ENCODE results near the gene SPCS3.
A peak's percentile ranks its signal among the peaks of the same experiment; 100 is the strongest.

Gene SPCS3

DNA sequence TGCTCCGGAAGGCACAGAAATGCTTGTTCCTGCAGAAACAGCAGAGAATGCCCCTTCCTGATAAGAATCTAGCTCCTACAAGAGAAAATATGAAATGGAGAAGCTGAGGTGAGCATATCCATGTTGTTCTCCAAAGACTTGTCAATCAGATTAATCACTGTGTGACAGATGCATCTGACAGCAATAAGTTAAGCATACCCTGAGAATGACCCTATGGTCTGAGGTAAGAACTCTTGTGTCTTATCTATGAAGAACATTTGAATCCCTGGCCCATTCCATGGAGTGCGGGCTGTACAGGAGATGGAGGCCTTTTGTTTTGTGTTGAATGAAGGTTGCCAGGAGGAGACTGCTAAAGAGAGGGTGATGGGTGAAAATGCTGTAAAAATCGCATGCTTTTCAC is 29.2 kb upstream of the SPCS3 start:
- Histone ChIP-seq H3K27ac (ENCODE audit: extremely low read depth, low read depth, low read length) (no peak overlapping the region), H3K4me1 (ENCODE audit: control insufficient read depth, insufficient read depth, low read length) (no peaks in the 10 kb centered on the region), H3K9me3 (ENCODE audit: control insufficient read depth, insufficient read depth, low read depth, low read length) (no peaks in the 10 kb centered on the region), H3K36me3 (ENCODE audit: control insufficient read depth in 2 of 2, insufficient read depth in 1 of 2, low read length in 2 of 2) (no peaks in the 10 kb centered on the region), H3K4me3 (ENCODE audit: low read depth, low read length) (no peak overlapping the region)
- ChIA-PET CTCF (no interaction called here), POLR2A (no interaction called here)
- TF ChIP-seq ZNF600 (tag by site-specific recombination; IDR thresholded peaks at IDR 0.05) (no peak), ZNF610 (tag by site-specific recombination; IDR thresholded peaks at IDR 0.05; ENCODE audit: borderline replicate concordance) (no peak)

DNA sequence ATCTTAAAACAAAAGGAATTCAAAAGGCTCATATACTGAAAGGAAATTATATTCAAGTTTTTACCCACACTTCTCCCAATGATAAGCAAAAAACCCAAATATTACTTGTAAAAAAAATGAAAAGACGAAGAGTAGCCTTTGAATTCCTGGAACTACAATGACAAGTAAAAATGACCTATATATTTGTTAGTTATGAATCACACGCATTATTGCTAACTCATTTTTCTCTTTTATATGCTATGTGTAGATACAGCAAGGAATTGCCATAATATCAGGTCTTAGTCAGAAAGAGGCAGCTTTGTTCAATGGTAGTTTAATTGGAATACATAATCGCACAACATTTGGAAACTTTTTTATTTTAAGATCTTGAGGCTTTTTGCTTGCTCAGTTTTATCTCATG is 28.0 kb upstream of the SPCS3 start:
- POLR2A ChIA-PET, result no interaction called here
- H3K4me1 ChIP-seq (ENCODE audit: control insufficient read depth, insufficient read depth, low read length), result no peaks in the 10 kb centered on the region
- no peak overlapping the region for H3K4me3 ChIP-seq (ENCODE audit: low read depth, low read length)
- no peaks in the 10 kb centered on the region for H3K9me3 ChIP-seq (ENCODE audit: control insufficient read depth, insufficient read depth, low read depth, low read length)
- no peak overlapping the region for H3K27ac ChIP-seq (ENCODE audit: extremely low read depth, low read depth, low read length)
- no peaks in the 10 kb centered on the region for H3K36me3 ChIP-seq (ENCODE audit: control insufficient read depth in 2 of 2, insufficient read depth in 1 of 2, low read length in 2 of 2)
- TF ChIP-seq ZFP41 (tag by site-specific recombination; IDR thresholded peaks at IDR 0.05; ENCODE audit: borderline replicate concordance), result no peak
- TF ChIP-seq SP2 (tag by site-specific recombination; IDR thresholded peaks at IDR 0.05), result no peak
- TF ChIP-seq ZNF366 (tag by site-specific recombination; conservative IDR thresholded peaks at IDR 0.05), result no peak
- no peak for TF ChIP-seq ZBTB48 (tag by site-specific recombination; IDR thresholded peaks at IDR 0.05)
- TF ChIP-seq, protein P1, sequence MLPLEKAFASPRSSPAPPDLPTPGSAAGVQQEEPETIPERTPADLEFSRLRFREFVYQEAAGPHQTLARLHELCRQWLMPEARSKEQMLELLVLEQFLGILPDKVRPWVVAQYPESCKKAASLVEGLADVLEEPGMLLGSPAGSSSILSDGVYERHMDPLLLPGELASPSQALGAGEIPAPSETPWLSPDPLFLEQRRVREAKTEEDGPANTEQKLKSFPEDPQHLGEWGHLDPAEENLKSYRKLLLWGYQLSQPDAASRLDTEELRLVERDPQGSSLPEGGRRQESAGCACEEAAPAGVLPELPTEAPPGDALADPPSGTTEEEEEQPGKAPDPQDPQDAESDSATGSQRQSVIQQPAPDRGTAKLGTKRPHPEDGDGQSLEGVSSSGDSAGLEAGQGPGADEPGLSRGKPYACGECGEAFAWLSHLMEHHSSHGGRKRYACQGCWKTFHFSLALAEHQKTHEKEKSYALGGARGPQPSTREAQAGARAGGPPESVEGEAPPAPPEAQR (tag by site-specific recombination; IDR thresholded peaks at IDR 0.05), result no peak
- TF ChIP-seq KLF16 (tag by site-specific recombination; IDR thresholded peaks at IDR 0.05), result no peak
- TF ChIP-seq ZNF48 (tag by site-specific recombination; IDR thresholded peaks at IDR 0.05), result no peak
- TF ChIP-seq ZBTB20 (tag by site-specific recombination; IDR thresholded peaks at IDR 0.05), result no peak
- no peak for TF ChIP-seq ZNF558 (tag by site-specific recombination; IDR thresholded peaks at IDR 0.05)
- TF ChIP-seq ZNF664 (tag by site-specific recombination; IDR thresholded peaks at IDR 0.05), result no peak
- TF ChIP-seq GLIS2 (tag by site-specific recombination; IDR thresholded peaks at IDR 0.05), result no peak
- TF ChIP-seq OSR2 (tag by site-specific recombination; IDR thresholded peaks at IDR 0.05), result no peak
- TF ChIP-seq ZNF624 (tag by site-specific recombination; IDR thresholded peaks at IDR 0.05), result no peak
- no peak for TF ChIP-seq ZNF10 (tag by site-specific recombination; IDR thresholded peaks at IDR 0.05)
- TF ChIP-seq, protein P2, sequence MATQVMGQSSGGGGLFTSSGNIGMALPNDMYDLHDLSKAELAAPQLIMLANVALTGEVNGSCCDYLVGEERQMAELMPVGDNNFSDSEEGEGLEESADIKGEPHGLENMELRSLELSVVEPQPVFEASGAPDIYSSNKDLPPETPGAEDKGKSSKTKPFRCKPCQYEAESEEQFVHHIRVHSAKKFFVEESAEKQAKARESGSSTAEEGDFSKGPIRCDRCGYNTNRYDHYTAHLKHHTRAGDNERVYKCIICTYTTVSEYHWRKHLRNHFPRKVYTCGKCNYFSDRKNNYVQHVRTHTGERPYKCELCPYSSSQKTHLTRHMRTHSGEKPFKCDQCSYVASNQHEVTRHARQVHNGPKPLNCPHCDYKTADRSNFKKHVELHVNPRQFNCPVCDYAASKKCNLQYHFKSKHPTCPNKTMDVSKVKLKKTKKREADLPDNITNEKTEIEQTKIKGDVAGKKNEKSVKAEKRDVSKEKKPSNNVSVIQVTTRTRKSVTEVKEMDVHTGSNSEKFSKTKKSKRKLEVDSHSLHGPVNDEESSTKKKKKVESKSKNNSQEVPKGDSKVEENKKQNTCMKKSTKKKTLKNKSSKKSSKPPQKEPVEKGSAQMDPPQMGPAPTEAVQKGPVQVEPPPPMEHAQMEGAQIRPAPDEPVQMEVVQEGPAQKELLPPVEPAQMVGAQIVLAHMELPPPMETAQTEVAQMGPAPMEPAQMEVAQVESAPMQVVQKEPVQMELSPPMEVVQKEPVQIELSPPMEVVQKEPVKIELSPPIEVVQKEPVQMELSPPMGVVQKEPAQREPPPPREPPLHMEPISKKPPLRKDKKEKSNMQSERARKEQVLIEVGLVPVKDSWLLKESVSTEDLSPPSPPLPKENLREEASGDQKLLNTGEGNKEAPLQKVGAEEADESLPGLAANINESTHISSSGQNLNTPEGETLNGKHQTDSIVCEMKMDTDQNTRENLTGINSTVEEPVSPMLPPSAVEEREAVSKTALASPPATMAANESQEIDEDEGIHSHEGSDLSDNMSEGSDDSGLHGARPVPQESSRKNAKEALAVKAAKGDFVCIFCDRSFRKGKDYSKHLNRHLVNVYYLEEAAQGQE (tag by site-specific recombination; IDR thresholded peaks at IDR 0.05), result no peak
- no peak for TF ChIP-seq ZNF571 (tag by site-specific recombination; IDR thresholded peaks at IDR 0.05)
- TF ChIP-seq ZNF24 (tag by site-specific recombination; IDR thresholded peaks at IDR 0.05), result no peak
- TF ChIP-seq ZNF626 (tag by site-specific recombination; IDR thresholded peaks at IDR 0.05), result no peak
- CTCF ChIA-PET, result no interaction called here

DNA sequence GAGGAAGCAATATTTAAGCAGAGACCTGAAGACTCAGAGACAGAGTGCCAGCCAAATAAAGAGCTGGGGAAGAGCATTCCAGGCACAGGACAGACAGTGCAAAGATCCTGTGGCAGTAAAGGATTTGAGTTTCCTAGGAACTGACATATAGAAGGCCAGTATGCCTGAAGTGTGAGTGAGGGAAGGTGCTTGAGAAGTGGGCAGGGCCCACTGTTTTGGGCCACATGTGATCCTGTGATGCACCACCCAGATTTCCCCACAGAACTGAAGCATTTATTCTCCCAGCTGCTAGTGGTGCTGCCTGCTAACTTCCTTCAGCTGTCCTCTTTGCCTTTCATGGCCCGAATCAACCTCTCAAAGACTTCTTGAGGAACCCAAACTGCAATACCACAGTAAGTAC is 26.8 kb upstream of the SPCS3 start:
- Histone ChIP-seq H3K4me1 (ENCODE audit: control insufficient read depth, insufficient read depth, low read length) (no peaks in the 10 kb centered on the region), H3K36me3 (ENCODE audit: control insufficient read depth in 2 of 2, insufficient read depth in 1 of 2, low read length in 2 of 2) (no peaks in the 10 kb centered on the region), H3K27ac (ENCODE audit: extremely low read depth, low read depth, low read length) (no peak overlapping the region), H3K9me3 (ENCODE audit: control insufficient read depth, insufficient read depth, low read depth, low read length) (no peaks in the 10 kb centered on the region), H3K4me3 (ENCODE audit: low read depth, low read length) (no peak overlapping the region)
- peak; percentile 57 for TF ChIP-seq ZNF623 (tag by site-specific recombination; IDR thresholded peaks at IDR 0.05)
- TF ChIP-seq, protein P3, sequence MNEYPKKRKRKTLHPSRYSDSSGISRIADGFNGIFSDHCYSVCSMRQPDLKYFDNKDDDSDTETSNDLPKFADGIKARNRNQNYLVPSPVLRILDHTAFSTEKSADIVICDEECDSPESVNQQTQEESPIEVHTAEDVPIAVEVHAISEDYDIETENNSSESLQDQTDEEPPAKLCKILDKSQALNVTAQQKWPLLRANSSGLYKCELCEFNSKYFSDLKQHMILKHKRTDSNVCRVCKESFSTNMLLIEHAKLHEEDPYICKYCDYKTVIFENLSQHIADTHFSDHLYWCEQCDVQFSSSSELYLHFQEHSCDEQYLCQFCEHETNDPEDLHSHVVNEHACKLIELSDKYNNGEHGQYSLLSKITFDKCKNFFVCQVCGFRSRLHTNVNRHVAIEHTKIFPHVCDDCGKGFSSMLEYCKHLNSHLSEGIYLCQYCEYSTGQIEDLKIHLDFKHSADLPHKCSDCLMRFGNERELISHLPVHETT (tag by site-specific recombination; IDR thresholded peaks at IDR 0.05), result no peak
- CTCF ChIA-PET, result interaction anchor here (0.6 to 0.8 kb wide), 3 partner anchors 14 to 142 kb away, joined by 3 to 4 read pairs (median 3); no protein-coding TSS in a partner anchor
- POLR2A ChIA-PET, result no interaction called here
